HTR-8/SVneo (cell line): Measurements from ENCODE around the gene SEPTIN8.

Experiments used
- DNase-seq: peaks from one replicate; pipeline ENCODE4 v3.0.0; 2011; ENCODE audit warnings: low spot score, mixed read lengths; ENCODE audit not compliant: insufficient read length
- FAIRE-seq: peaks from 2 replicates; lab custom pipeline; 2011; peaks lifted over from hg19 to GRCh38; lab: Jason Lieb, UNC

Gene SEPTIN8

GRCh38 chr5:132788508-132788907, 11.5 kb upstream of the SEPTIN8 start:
- DNase-seq (no peak), FAIRE-seq (no peak)

GRCh38 chr5:132787076-132787475, 10.0 kb upstream of the SEPTIN8 start:
- DNase-seq (no peak), FAIRE-seq (no peak)

GRCh38 chr5:132785864-132786263, 8.8 kb upstream of the SEPTIN8 start:
- FAIRE-seq (no peak), DNase-seq (no peak)

GRCh38 chr5:132785365-132785764, 8.3 kb upstream of the SEPTIN8 start:
- DNase-seq (no peak), FAIRE-seq (no peak)

GRCh38 chr5:132782101-132782500, 5.1 kb upstream of the SEPTIN8 start:
- DNase-seq (peak; percentile 50), FAIRE-seq (peak; percentile 31)

- DNase-seq: no peak
- no peak for FAIRE-seq
Observed at GRCh38 chr5:132781029-132781428, 4.0 kb upstream of the SEPTIN8 start.

- FAIRE-seq (no peak), DNase-seq (no peak)
Observed at GRCh38 chr5:132780577-132780976, 3.5 kb upstream of the SEPTIN8 start.

GRCh38 chr5:132779961-132780360, 2.9 kb upstream of the SEPTIN8 start:
- DNase-seq: no peak
- FAIRE-seq: no peak

GRCh38 chr5:132778856-132779255, 1.8 kb upstream of the SEPTIN8 start:
- FAIRE-seq (no peak), DNase-seq (no peak)

GRCh38 chr5:132778129-132778528, 1.1 kb upstream of the SEPTIN8 start:
- no peak for DNase-seq
- FAIRE-seq: no peak

GRCh38 chr5:132776938-132777208, 166 bp downstream of the SEPTIN8 start:
- FAIRE-seq: no peak
- DNase-seq: no peak

- FAIRE-seq (no peak), DNase-seq (no peak)
Observed at GRCh38 chr5:132776131-132776937, 705 bp downstream of the SEPTIN8 start.

- no peak for DNase-seq
- FAIRE-seq: peak; percentile 51
Observed at GRCh38 chr5:132775476-132775961, 1.5 kb downstream of the SEPTIN8 start.

- no peak for DNase-seq
- FAIRE-seq: no peak
Observed at GRCh38 chr5:132774896-132775295, 2.1 kb downstream of the SEPTIN8 start.

- DNase-seq: no peak
- FAIRE-seq: no peak
Observed at GRCh38 chr5:132774406-132774805, 2.6 kb downstream of the SEPTIN8 start.

- FAIRE-seq (no peak), DNase-seq (no peak)
Observed at GRCh38 chr5:132773601-132774355, 3.3 kb downstream of the SEPTIN8 start.

- no peak for FAIRE-seq
Observed at GRCh38 chr5:132773114-132773513, 3.9 kb downstream of the SEPTIN8 start.

GRCh38 chr5:132772291-132773070, 4.6 kb downstream of the SEPTIN8 start:
- DNase-seq (no peak), FAIRE-seq (no peak)

More at GRCh38 chr5:132773114-132773513, 3.9 kb downstream of the SEPTIN8 start:
- no peak for DNase-seq

GRCh38 chr5:132771503-132771998, 5.5 kb downstream of the SEPTIN8 start:
- no peak for DNase-seq

GRCh38 chr5:132770476-132771159, 6.4 kb downstream of the SEPTIN8 start:
- FAIRE-seq (no peak), DNase-seq (no peak)

More at GRCh38 chr5:132771503-132771998, 5.5 kb downstream of the SEPTIN8 start:
- FAIRE-seq: no peak
